NCI-H82 treated with DMSO at 0.1 percent for 48 hours (cell line): ENCODE results near the gene RSAD2.
"Not testable (repeated sequence)": the region's sequence is repeated elsewhere in the genome, so short reads cannot be mapped to it uniquely, and the experiment has no call there.

ENCODE experiments used
- DNase-seq: peaks from one replicate; lab custom pipeline; 2025; ENCODE audit not compliant: unreplicated experiment; lab: John Stamatoyannopoulos, UW

Gene RSAD2

GRCh38 chr2:6877402-6878304 lies at the start of gene RSAD2:
Gene RSAD2, plus strand, starts transcription at chr2:6877777. Its CDS starts 24 bp downstream, at chr2:6877801.
- DNase-seq, result no peak

- DNase-seq, result no peak
Measured at GRCh38 chr2:6828299-6828584, 49.3 kb upstream of the RSAD2 start.

GRCh38 chr2:6831229-6831628 lies 46.3 kb upstream of the RSAD2 start:
- no peak for DNase-seq

- DNase-seq, result no peak
Measured at GRCh38 chr2:6832596-6833299, 44.8 kb upstream of the RSAD2 start.

GRCh38 chr2:6833300-6833604 lies 44.3 kb upstream of the RSAD2 start:
- no peak for DNase-seq

GRCh38 chr2:6834163-6834562 lies 43.4 kb upstream of the RSAD2 start:
- DNase-seq, result no peak

GRCh38 chr2:6835467-6835866 lies 42.1 kb upstream of the RSAD2 start:
- no peak for DNase-seq

- DNase-seq, result no peak
Measured at GRCh38 chr2:6838673-6839319, 38.8 kb upstream of the RSAD2 start.

- DNase-seq, result no peak
Measured at GRCh38 chr2:6841537-6842287, 35.9 kb upstream of the RSAD2 start.

- DNase-seq, result no peak
Measured at GRCh38 chr2:6845312-6845711, 32.3 kb upstream of the RSAD2 start.

GRCh38 chr2:6845903-6846302 lies 31.7 kb upstream of the RSAD2 start:
- no peak for DNase-seq

- no peak for DNase-seq
Measured at GRCh38 chr2:6846540-6846939, 31.0 kb upstream of the RSAD2 start.

- no peak for DNase-seq
Measured at GRCh38 chr2:6846967-6847681, 30.5 kb upstream of the RSAD2 start.

- no peak for DNase-seq
Measured at GRCh38 chr2:6852195-6852594, 25.4 kb upstream of the RSAD2 start.

- no peak for DNase-seq
Measured at GRCh38 chr2:6854416-6854815, 23.2 kb upstream of the RSAD2 start.

GRCh38 chr2:6855860-6856547 lies 21.6 kb upstream of the RSAD2 start:
- no peak for DNase-seq

- no peak for DNase-seq
Measured at GRCh38 chr2:6856548-6856920, 21.0 kb upstream of the RSAD2 start.

- DNase-seq, result not testable (repeated sequence)
Measured at GRCh38 chr2:6858466-6859027, 19.0 kb upstream of the RSAD2 start.

GRCh38 chr2:6860296-6860695 lies 17.3 kb upstream of the RSAD2 start:
- DNase-seq, result no peak

GRCh38 chr2:6863792-6864191 lies 13.8 kb upstream of the RSAD2 start:
- DNase-seq, result no peak
